RWPE2 (cell line): ENCODE measurements around the gene LTBR.
"Not testable (repeated sequence)": the region's sequence is repeated elsewhere in the genome, so short reads cannot be mapped to it uniquely, and the experiment has no call there.

ENCODE experiments used
- ATAC-seq: fragments of 200-7000 bp; cut with Tn5 transposase; 3 replicates; pipeline ENCODE4 v1.9.1; 2021; ENCODE audit warnings: low read depth
- DNase-seq: peaks from one replicate; pipeline ENCODE4 v3.0.0-alpha.2; 2020; ENCODE audit warnings: low spot score
- H3K27ac ChIP-seq: fragments of 450-650 bp; 2 replicates; pipeline ENCODE4 v1.5.1; 2017; ENCODE audit warnings: mild to moderate bottlenecking; ENCODE audit not compliant: poor library complexity, severe bottlenecking
- H3K27me3 ChIP-seq: fragments of 250-450 bp; sonication (Bioruptor Pico); 2 replicates; pipeline ENCODE4 v1.5.1; 2021; ENCODE audit warnings: mild to moderate bottlenecking, moderate library complexity; ENCODE audit not compliant: insufficient read depth, poor library complexity, severe bottlenecking
- H3K36me3 ChIP-seq: fragments of 250-450 bp; sonication (Bioruptor Pico); 2 replicates; pipeline ENCODE4 v1.5.1; 2020; ENCODE audit warnings: low read depth, mild to moderate bottlenecking, moderate library complexity
- H3K4me1 ChIP-seq: fragments of 250-450 bp; sonication (Bioruptor Pico); 2 replicates; pipeline ENCODE4 v1.5.1; 2021; ENCODE audit warnings: mild to moderate bottlenecking, moderate library complexity; ENCODE audit not compliant: insufficient read depth, poor library complexity, severe bottlenecking
- H3K4me3 ChIP-seq: fragments of 250-450 bp; sonication (Bioruptor Pico); 2 replicates; pipeline ENCODE4 v1.5.1; 2021; ENCODE audit warnings: mild to moderate bottlenecking, moderate library complexity; ENCODE audit not compliant: severe bottlenecking
- H3K9me3 ChIP-seq: fragments of 250-450 bp; sonication (Bioruptor Pico); 2 replicates; pipeline ENCODE4 v1.5.1; 2021; ENCODE audit warnings: mild to moderate bottlenecking, moderate library complexity; ENCODE audit not compliant: severe bottlenecking
- CTCF ChIP-seq: fragments of 450-650 bp; IDR thresholded peaks from one replicate; pipeline ENCODE4 v1.5.1; 2017; ENCODE audit warnings: mild to moderate bottlenecking, moderate library complexity; ENCODE audit not compliant: poor library complexity, severe bottlenecking

The LTBR gene

DNA sequence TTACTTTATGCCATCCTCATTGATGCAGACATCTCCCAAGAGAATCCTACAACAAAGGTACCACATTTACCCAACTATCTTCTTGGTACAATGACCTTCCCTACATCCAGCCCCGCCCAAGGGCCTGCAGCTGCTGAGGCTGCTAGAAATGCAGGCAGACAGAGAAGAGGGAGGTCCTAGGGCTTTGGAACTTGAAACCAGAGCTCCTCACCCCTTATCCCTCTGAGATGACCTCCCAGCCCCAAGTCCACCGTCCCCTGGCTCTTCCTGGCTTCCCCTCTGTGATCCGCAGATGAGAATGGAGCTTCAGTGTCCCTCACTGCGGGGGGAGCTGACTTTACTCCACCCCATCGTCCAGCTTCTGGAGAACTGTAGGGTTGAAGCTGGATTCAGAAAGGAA lies 40.4 kb upstream of the LTBR start:
- TF ChIP-seq CTCF, result no peak
- peaks cover 47% of the 10 kb centered on the region for H3K4me1 ChIP-seq
- no peak overlapping the region for H3K4me3 ChIP-seq
- ATAC-seq (no peak), DNase-seq (no peak)
- peaks cover 36% of the 10 kb centered on the region for H3K36me3 ChIP-seq
- H3K9me3 ChIP-seq, result no peaks in the 10 kb centered on the region
- no peaks in the 10 kb centered on the region for H3K27me3 ChIP-seq
- H3K27ac ChIP-seq, result peak overlapping the region; percentile 97

DNA sequence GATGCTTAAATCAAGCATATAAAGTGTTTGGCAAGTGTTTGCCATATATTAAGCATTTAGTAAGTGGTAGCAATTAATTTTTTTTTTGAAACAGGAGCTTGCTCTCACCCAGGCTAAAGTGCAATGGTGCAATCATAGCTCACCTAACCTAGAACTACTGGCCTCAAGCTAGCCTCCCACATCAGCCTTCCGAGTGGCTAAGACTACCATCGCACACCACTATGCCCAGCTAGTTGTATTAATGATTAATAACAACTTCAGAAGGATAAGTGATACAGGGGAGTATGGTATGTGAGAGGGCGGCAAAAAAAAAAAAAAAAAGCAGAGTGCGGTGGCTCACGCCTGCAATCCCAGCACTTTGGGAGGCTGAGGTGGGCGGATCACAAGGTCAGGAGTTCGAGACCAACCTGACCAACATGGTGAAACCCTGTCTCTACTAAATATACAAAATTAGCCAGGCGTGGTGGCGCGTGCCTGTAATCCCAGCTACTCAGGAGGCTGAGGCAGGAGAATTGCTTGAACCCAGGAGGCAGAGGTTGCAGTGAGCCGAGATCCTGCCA lies 39.8 kb upstream of the LTBR start:
- Histone ChIP-seq H3K27ac (peak overlapping the region; percentile 97), H3K4me1 (peaks cover 41% of the 10 kb centered on the region), H3K36me3 (peaks cover 40% of the 10 kb centered on the region)
- H3K4me3 ChIP-seq, H3K9me3 ChIP-seq, ATAC-seq, H3K27me3 ChIP-seq, DNase-seq: not testable (repeated sequence)

DNA sequence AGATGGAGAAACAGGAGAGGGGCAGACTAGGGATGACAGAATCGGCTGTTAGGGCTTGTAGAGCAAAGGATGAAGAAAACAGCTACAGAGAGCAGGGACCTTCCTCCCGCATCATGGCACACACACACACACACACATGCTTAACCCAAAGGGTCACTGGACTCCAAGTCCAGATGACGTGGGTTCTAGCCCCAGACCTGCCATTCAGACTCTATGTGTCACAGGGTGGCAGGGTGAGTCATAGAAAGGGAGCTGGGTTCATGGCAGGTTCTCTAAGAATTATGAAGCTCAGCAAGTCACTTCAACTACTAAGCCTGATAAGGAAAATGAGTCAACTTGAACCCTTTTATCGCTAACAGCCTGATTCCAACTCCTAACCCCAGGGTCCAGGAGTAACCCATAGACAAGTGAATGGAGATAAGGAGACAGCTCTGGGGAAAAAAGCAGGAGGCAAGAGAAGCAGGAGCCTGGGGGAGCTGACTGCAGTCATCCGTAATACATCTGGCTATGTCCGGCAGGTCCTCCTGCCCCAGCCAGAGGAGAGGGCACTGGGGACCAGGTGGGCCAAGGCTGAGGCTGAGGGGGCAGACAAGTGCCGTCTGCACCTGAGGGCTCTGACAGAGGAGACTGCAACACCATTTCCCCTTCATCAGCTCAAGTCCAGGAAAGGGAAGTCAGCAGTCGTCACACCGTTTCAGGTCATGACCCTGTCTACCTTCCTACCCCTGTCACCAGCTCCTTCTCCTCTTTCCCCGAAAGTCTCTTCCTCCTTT lies 38.5 kb upstream of the LTBR start:
- peak; percentile 32 for ATAC-seq
- Histone ChIP-seq H3K36me3 (peaks cover 40% of the 10 kb centered on the region), H3K4me1 (peaks cover 33% of the 10 kb centered on the region), H3K27ac (peak overlapping the region; percentile 97), H3K27me3 (no peaks in the 10 kb centered on the region), H3K4me3 (no peak overlapping the region), H3K9me3 (no peaks in the 10 kb centered on the region)
- no peak for TF ChIP-seq CTCF
- DNase-seq, result no peak

DNA sequence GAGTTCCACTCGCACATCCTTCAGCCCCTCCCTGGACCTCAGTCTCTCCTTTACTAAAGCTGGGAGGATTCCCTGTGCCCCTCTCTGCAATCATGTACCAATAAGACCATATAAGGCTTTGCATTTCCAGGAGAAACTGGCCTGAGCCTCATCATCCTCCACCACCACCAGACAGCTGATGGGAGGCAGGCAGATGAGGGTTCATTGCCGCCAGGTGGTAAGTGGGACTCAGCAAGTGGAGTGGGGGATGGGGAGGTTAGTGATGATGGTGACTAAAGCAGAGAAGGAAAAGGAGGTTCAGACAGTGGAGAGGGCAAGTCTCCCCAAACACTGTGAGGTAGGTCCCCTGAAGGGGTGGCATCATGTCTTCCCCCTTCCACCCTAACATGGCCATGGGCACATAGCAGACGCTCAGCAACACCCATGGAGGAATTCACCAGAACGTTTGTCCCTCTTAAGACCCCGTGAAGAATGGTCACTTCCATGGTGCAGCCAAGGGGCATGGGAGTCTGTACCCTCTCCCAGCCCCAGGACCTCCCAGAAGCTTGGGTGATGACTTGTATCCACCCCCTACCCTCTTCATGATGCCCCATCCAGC lies 37.6 kb upstream of the LTBR start:
- DNase-seq (no peak), ATAC-seq (no peak)
- H3K27me3 ChIP-seq, result no peaks in the 10 kb centered on the region
- no peaks in the 10 kb centered on the region for H3K9me3 ChIP-seq
- peaks cover 47% of the 10 kb centered on the region for H3K36me3 ChIP-seq
- peaks cover 33% of the 10 kb centered on the region for H3K4me1 ChIP-seq
- H3K27ac ChIP-seq, result peak overlapping the region; percentile 97
- no peak overlapping the region for H3K4me3 ChIP-seq
- no peak for TF ChIP-seq CTCF

- ATAC-seq (no peak), DNase-seq (no peak)
- peaks cover 33% of the 10 kb centered on the region for H3K4me1 ChIP-seq
- no peak for TF ChIP-seq CTCF
- no peak overlapping the region for H3K4me3 ChIP-seq
- H3K27me3 ChIP-seq, result no peaks in the 10 kb centered on the region
- H3K27ac ChIP-seq, result no peak overlapping the region
- H3K36me3 ChIP-seq, result peaks cover 53% of the 10 kb centered on the region
- no peaks in the 10 kb centered on the region for H3K9me3 ChIP-seq
Observed at GRCh38 chr12:6346942-6347341, 37.0 kb upstream of the LTBR start.
